Kidney (tissue), 14 donors: ENCODE results near the gene SCN4B. TPM values are rescaled to one million over a fixed set of nuclear protein-coding genes. Genes with fewer than 3 reads are reported as not detected.

Source experiments
- DNase-seq, 5 donors: peaks; one replicate each; pipeline ENCODE4 v3.0.0-alpha.2; 2013 to 2020
- FAIRE-seq: peaks from 2 replicates; lab custom pipeline; 2012; peaks lifted over from hg19 to GRCh38; lab: Jason Lieb, UNC
- H3K27ac ChIP-seq, 2 donors: one replicate each; pipeline ENCODE4 v1.7.0; 2013; ENCODE audit warnings: low read depth in 2 of 2, low read length in 2 of 2, inconsistent platforms in 1 of 2
- H3K27me3 ChIP-seq: one replicate; pipeline ENCODE4 v1.7.1; 2013; ENCODE audit warnings: low read length, inconsistent platforms; ENCODE audit not compliant: control insufficient read depth, insufficient read depth
- H3K36me3 ChIP-seq, 3 donors: one replicate each; pipeline versions ENCODE4 v1.7.0 to v1.7.1; 2013; ENCODE audit warnings: low read length in 3 of 3, control low read depth in 1 of 3, inconsistent platforms in 1 of 3; ENCODE audit not compliant: insufficient read depth in 3 of 3, control insufficient read depth in 2 of 3
- H3K4me1 ChIP-seq, 3 donors: one replicate each; pipeline versions ENCODE4 v1.7.0 to v1.7.1; 2013; ENCODE audit warnings: low read length in 3 of 3, inconsistent platforms in 1 of 3, low read depth in 1 of 3; ENCODE audit not compliant: control insufficient read depth in 2 of 3, insufficient read depth in 2 of 3
- H3K4me3 ChIP-seq, 3 donors: one replicate each; pipeline versions ENCODE4 v1.7.0 to v1.8.1; 2013; ENCODE audit warnings: low read length in 3 of 3, control low read depth in 1 of 3, inconsistent platforms in 1 of 3
- H3K9ac ChIP-seq, 3 donors: one replicate each; pipeline versions ENCODE4 v1.7.0 to v1.7.1; 2013; ENCODE audit warnings: low read length in 3 of 3, control low read depth in 1 of 3, inconsistent platforms in 1 of 3
- H3K9me3 ChIP-seq, 3 donors: one replicate each; pipeline versions ENCODE4 v1.7.0 to v1.7.1; 2013; ENCODE audit warnings: low read length in 3 of 3, control low read depth in 1 of 3, inconsistent platforms in 1 of 3; ENCODE audit not compliant: control insufficient read depth in 2 of 3, insufficient read depth in 1 of 3
- intact Hi-C: fragments of 100-400 bp; cut with DNase I; formaldehyde crosslinking; loops from one replicate; pipeline ENCODE4 v1.11.1; 2022
- polyA plus RNA-seq: library from polyadenylated mRNA; stranded (reverse); fragments of 350-450 nt; fragmentation: Illumina TruSeq; extraction: RNeasy Lipid Tissue Mini Kit (QIAGEN cat#74804); gene quantifications from one replicate; pipeline ENCODE4 v1.2.3, GENCODE V29; 2014; ENCODE audit warnings: low read depth, low replicate concordance; ENCODE audit not compliant: insufficient read depth
- total RNA-seq: library from RNA; stranded (reverse); fragmentation: NEBNext Ultra II Directional; extraction: Animal tissue kit (Norgen Biotek cat#: 25700); gene quantifications from one replicate; pipeline ENCODE4 v1.2.1, GENCODE V29; 2021
- TF ChIP-seq, protein P1 (sequence below): IDR thresholded peaks from 3 replicates; pipeline ENCODE4 v1.5.1; 2012; ENCODE audit warnings: mild to moderate bottlenecking, moderate library complexity, borderline replicate concordance; ENCODE audit not compliant: insufficient read depth; ENCODE audit errors: extremely low read depth
- donor health status: control.
- donor health status: control.
- donor health status: control.
- donor health status: control.
- donor health status: control.
- donor health status: DM: yes; HTN: yes; CAD: no.
- donor health status: Normal renal cell carcinoma (clear cell type).

The SCN4B gene
- total and polyA plus RNA-seq, 2 donors from 2014 or later, result 1.4 to 3.5 TPM

- no peak overlapping the region for H3K9ac ChIP-seq
- TF ChIP-seq, protein P1, sequence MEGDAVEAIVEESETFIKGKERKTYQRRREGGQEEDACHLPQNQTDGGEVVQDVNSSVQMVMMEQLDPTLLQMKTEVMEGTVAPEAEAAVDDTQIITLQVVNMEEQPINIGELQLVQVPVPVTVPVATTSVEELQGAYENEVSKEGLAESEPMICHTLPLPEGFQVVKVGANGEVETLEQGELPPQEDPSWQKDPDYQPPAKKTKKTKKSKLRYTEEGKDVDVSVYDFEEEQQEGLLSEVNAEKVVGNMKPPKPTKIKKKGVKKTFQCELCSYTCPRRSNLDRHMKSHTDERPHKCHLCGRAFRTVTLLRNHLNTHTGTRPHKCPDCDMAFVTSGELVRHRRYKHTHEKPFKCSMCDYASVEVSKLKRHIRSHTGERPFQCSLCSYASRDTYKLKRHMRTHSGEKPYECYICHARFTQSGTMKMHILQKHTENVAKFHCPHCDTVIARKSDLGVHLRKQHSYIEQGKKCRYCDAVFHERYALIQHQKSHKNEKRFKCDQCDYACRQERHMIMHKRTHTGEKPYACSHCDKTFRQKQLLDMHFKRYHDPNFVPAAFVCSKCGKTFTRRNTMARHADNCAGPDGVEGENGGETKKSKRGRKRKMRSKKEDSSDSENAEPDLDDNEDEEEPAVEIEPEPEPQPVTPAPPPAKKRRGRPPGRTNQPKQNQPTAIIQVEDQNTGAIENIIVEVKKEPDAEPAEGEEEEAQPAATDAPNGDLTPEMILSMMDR, result no peak
- H3K9me3 ChIP-seq, result no peaks in the 10 kb centered on the region
- DNase-seq (no peak), FAIRE-seq (no peak)
- H3K27me3 ChIP-seq, result no peaks in the 10 kb centered on the region
- H3K4me3 ChIP-seq, result no peak overlapping the region
- no peaks in the 10 kb centered on the region for H3K36me3 ChIP-seq
- intact Hi-C loops, result no loop called here
- H3K27ac ChIP-seq, result no peak overlapping the region
- no peaks in the 10 kb centered on the region for H3K4me1 ChIP-seq
Measured at GRCh38 chr11:118135051-118135795, 17.4 kb downstream of the SCN4B start.

GRCh38 chr11:118133816-118134215, 18.8 kb downstream of the SCN4B start:
- Histone ChIP-seq H3K27ac (no peak overlapping the region), H3K36me3 (no peaks in the 10 kb centered on the region), H3K4me3 (no peak overlapping the region), H3K4me1 (no peaks in the 10 kb centered on the region), H3K27me3 (no peaks in the 10 kb centered on the region), H3K9me3 (no peaks in the 10 kb centered on the region), H3K9ac (no peak overlapping the region)
- no peak for DNase-seq
- intact Hi-C loops, result no loop called here
- no peak for FAIRE-seq
- TF ChIP-seq, protein P1, result no peak

DNA sequence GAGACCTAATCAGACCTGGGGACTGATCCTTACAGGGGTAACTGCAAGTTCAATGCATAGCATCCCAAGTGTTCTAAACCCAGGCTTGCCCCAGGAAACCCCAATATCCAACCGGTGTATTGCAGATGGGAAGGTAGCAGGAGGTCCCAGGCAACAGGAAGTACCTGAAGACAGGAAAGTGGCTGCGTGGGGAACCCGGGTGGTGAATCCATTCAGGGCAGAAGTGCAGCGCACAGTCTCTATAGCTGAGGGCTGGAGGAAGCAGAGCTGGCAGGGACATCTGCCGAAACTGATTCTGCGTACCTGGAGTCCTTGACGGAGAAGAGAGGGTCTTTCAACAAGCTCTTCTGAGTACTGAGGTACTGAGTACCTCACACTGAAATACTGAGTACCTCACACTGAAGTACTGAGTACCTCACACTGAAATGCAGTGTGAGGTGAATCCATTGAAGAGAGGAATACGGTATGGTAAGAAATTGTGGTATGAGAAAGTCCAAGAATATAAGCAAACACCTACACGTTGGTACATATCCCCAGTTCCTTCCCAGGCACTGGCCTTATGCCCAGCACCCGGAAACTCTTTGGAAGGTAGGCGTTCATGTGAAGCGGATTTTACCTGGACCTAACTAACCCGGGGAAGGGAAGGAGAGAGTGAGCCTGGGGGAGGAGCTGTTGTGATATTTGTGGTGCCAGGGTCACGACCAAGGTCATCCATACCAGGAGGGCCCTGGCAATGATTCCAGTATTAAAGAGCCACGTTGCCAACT, 20.1 kb downstream of the SCN4B start:
- Histone ChIP-seq H3K4me3 (no peak overlapping the region), H3K9ac (no peak overlapping the region), H3K27ac (no peak overlapping the region), H3K9me3 (no peaks in the 10 kb centered on the region), H3K36me3 (no peaks in the 10 kb centered on the region), H3K4me1 (no peaks in the 10 kb centered on the region), H3K27me3 (no peaks in the 10 kb centered on the region)
- no peak for DNase-seq
- intact Hi-C loops, result no loop called here
- FAIRE-seq, result no peak
- TF ChIP-seq, protein P1, result no peak
